SK-N-SH treated with all-trans-retinoic acid at 6 μM for 48 hours (cell line): ENCODE data around the gene GPN1.

Source experiments
- ESRRG ChIP-seq: fragments of 250-450 bp; sonication (Bioruptor Pico); IDR thresholded peaks from 2 replicates; pipeline ENCODE4 v1.6.1; 2021; ENCODE audit warnings: mild to moderate bottlenecking
- PPARA ChIP-seq: fragments of 250-450 bp; sonication (Bioruptor Pico); IDR thresholded peaks from 2 replicates; pipeline ENCODE4 v1.5.0; 2020; ENCODE audit warnings: mild to moderate bottlenecking, borderline replicate concordance
- TF ChIP-seq, protein P1 (sequence below): fragments of 250-450 bp; sonication (Bioruptor Pico); IDR thresholded peaks from 2 replicates; pipeline ENCODE4 v1.5.1; 2020; ENCODE audit warnings: low read depth, mild to moderate bottlenecking, moderate library complexity

DNA sequence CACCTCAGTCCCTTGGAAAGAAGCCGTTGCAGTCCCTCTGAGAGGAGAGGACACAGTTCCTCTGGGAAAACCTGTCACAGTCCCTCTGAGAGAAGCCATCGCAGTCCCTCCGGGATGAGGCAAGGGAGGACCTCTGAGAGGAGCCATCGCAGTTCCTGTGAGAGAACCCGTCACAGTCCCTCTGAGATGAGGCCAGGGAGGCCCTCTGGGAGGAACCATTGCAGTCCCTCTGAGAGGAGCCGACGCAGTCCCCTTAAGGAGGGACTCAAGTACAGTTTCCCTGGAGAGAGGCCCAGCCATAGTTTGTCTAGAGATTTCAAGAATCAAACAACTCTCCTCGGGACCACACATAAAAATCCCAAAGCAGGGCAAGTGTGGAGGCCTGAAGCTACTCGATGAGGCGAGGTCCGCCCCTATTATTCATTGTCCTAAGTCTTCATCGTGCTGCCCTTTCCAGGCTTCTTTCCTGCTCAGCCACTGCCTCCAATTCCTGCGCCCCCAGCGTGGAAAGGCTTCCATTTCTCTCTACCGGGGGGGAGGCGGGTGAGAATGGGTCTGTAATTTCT is 46.6 kb upstream of the GPN1 start:
- no peak for TF ChIP-seq PPARA
- TF ChIP-seq, protein P1, sequence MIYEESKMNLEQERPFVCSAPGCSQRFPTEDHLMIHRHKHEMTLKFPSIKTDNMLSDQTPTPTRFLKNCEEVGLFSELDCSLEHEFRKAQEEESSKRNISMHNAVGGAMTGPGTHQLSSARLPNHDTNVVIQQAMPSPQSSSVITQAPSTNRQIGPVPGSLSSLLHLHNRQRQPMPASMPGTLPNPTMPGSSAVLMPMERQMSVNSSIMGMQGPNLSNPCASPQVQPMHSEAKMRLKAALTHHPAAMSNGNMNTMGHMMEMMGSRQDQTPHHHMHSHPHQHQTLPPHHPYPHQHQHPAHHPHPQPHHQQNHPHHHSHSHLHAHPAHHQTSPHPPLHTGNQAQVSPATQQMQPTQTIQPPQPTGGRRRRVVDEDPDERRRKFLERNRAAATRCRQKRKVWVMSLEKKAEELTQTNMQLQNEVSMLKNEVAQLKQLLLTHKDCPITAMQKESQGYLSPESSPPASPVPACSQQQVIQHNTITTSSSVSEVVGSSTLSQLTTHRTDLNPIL (CRISPR knock-in tag) = no peak
- TF ChIP-seq ESRRG (CRISPR knock-in tag) = no peak
